ENCODE measurements around the gene CES4A.

CES4A gene

GRCh38 chr16:67025210-67025550 is 36.8 kb downstream of the CES4A start:
- TF ChIP-seq CTCF (IDR thresholded peaks at IDR 0.05): no peak

GRCh38 chr16:67026570-67026969 is 38.2 kb downstream of the CES4A start:
- no peak for TF ChIP-seq CTCF (IDR thresholded peaks at IDR 0.05)

- TF ChIP-seq CTCF (IDR thresholded peaks at IDR 0.05): no peak
Measured at GRCh38 chr16:67027046-67027445, 38.7 kb downstream of the CES4A start.

- TF ChIP-seq CTCF (IDR thresholded peaks at IDR 0.05): no peak
Measured at GRCh38 chr16:67028167-67028695, 39.8 kb downstream of the CES4A start.

GRCh38 chr16:67028696-67029253 is 40.4 kb downstream of the CES4A start, which contains the start of gene CBFB:
CBFB (plus strand) TSS chr16:67029149; CDS start chr16:67029408, 259 bp downstream.
- TF ChIP-seq CTCF (IDR thresholded peaks at IDR 0.05): no peak

GRCh38 chr16:67029254-67030096 is 41.1 kb downstream of the CES4A start:
- TF ChIP-seq CTCF (IDR thresholded peaks at IDR 0.05): no peak

- TF ChIP-seq CTCF (IDR thresholded peaks at IDR 0.05): no peak
Measured at GRCh38 chr16:67030221-67030962, 42.0 kb downstream of the CES4A start.

Data from LNCAP (cell line).